Neural crest cell (in vitro differentiated cells): Measurements from ENCODE around the gene EMB. TPM values are rescaled to one million over a fixed set of nuclear protein-coding genes. Genes with fewer than 3 reads are reported as not detected.
"Not testable (repeated sequence)": the region's sequence is repeated elsewhere in the genome, so short reads cannot be mapped to it uniquely, and the experiment has no call there.

Source experiments
- DNase-seq: peaks from one replicate; pipeline ENCODE4 v3.0.0; 2021; ENCODE audit warnings: low read depth, mixed read lengths, low spot score
- H3K27ac Mint-ChIP-seq: one replicate; pipeline ENCODE4 v1.8.0; 2021; ENCODE audit warnings: mild to moderate bottlenecking, mixed read lengths; ENCODE audit not compliant: unreplicated experiment
- H3K27me3 Mint-ChIP-seq: 2 replicates; pipeline ENCODE4 v1.8.0; 2021; ENCODE audit warnings: low read depth, mild to moderate bottlenecking, mixed read lengths
- H3K36me3 Mint-ChIP-seq: 2 replicates; pipeline ENCODE4 v1.8.0; 2021; ENCODE audit warnings: low read depth, mild to moderate bottlenecking, mixed read lengths
- H3K4me1 Mint-ChIP-seq: 2 replicates; pipeline ENCODE4 v1.8.0; 2021; ENCODE audit warnings: mixed read lengths
- H3K4me3 Mint-ChIP-seq: one replicate; pipeline ENCODE4 v1.8.0; 2021; ENCODE audit warnings: mild to moderate bottlenecking, mixed read lengths
- H3K9me3 Mint-ChIP-seq: 2 replicates; pipeline ENCODE4 v1.8.0; 2021; ENCODE audit warnings: mixed read lengths
- total RNA-seq: library from RNA; stranded (reverse); gene quantifications from 2 replicates; pipeline ENCODE4 v1.2.1, GENCODE V29; 2021
- TF ChIP-seq, protein P1 (sequence below): fragments of 200-600 bp; sonication (generic); conservative IDR thresholded peaks from 2 replicates; pipeline ENCODE4 v1.5.0; 2021; ENCODE audit warnings: antibody characterized with exemption, mild to moderate bottlenecking

EMB gene
- total RNA-seq, 1 donor from 2014 or later: 16.9 TPM

- H3K4me3 Mint-ChIP-seq, H3K27me3 Mint-ChIP-seq, H3K27ac Mint-ChIP-seq, DNase-seq, H3K4me1 Mint-ChIP-seq: not testable (repeated sequence)
- Mint-ChIP-seq H3K9me3 (peaks cover 12% of the 10 kb centered on the region), H3K36me3 (peaks cover 14% of the 10 kb centered on the region)
These were observed 64.4 kb downstream of the EMB start for GRCh38 chr5:50376696-50377095.

GRCh38 chr5:50369287-50370033 lies 71.6 kb downstream of the EMB start:
- DNase-seq, H3K4me3 Mint-ChIP-seq, H3K4me1 Mint-ChIP-seq, H3K27me3 Mint-ChIP-seq, H3K27ac Mint-ChIP-seq: not testable (repeated sequence)
- Mint-ChIP-seq H3K36me3 (peaks cover 22% of the 10 kb centered on the region), H3K9me3 (peaks cover 35% of the 10 kb centered on the region)

DNA sequence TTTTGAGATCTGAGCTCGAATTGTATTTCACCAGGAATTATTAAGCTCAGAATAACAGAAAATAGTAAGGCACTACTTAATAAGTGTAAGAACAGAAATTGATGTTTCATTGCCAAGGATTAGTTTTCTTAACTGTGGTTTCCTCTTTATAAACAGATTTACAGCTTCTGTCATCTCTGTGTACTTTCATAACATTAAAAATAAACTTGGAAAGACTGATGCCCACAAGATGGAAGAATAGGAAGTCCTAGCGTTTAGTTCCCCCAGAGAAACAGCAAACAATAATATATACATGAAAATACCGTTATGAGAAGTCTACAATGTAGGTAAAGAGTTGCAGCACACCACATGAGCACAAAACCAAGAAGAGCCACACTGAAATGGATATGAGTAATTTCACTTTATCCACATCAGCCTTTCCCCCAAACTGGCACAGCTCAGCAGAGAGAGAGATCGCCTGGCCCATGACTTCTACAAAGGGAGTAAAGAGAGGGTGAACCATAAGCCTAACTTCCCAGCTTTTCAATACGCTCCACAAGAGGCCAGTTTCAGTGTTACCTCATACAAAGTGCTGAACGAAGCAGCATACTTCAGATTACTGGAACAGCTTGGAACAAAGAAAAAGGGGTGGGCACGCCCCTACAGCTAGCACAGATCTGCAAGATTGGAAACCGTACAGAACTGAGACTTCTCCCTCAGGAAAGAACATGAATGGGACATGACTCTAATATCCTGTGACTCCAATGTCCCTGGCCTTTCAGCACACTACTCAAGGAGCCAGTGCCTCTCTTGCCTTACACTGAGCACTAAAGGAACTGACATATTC lies 75.4 kb downstream of the EMB start:
- no peaks in the 10 kb centered on the region for H3K27me3 Mint-ChIP-seq
- no peak for DNase-seq
- TF ChIP-seq, protein P1, sequence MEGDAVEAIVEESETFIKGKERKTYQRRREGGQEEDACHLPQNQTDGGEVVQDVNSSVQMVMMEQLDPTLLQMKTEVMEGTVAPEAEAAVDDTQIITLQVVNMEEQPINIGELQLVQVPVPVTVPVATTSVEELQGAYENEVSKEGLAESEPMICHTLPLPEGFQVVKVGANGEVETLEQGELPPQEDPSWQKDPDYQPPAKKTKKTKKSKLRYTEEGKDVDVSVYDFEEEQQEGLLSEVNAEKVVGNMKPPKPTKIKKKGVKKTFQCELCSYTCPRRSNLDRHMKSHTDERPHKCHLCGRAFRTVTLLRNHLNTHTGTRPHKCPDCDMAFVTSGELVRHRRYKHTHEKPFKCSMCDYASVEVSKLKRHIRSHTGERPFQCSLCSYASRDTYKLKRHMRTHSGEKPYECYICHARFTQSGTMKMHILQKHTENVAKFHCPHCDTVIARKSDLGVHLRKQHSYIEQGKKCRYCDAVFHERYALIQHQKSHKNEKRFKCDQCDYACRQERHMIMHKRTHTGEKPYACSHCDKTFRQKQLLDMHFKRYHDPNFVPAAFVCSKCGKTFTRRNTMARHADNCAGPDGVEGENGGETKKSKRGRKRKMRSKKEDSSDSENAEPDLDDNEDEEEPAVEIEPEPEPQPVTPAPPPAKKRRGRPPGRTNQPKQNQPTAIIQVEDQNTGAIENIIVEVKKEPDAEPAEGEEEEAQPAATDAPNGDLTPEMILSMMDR: no peak
- H3K27ac Mint-ChIP-seq: no peak overlapping the region
- H3K9me3 Mint-ChIP-seq: peaks cover 44% of the 10 kb centered on the region
- H3K4me3 Mint-ChIP-seq: no peak overlapping the region
- no peaks in the 10 kb centered on the region for H3K4me1 Mint-ChIP-seq
- H3K36me3 Mint-ChIP-seq: peaks cover 24% of the 10 kb centered on the region

DNA sequence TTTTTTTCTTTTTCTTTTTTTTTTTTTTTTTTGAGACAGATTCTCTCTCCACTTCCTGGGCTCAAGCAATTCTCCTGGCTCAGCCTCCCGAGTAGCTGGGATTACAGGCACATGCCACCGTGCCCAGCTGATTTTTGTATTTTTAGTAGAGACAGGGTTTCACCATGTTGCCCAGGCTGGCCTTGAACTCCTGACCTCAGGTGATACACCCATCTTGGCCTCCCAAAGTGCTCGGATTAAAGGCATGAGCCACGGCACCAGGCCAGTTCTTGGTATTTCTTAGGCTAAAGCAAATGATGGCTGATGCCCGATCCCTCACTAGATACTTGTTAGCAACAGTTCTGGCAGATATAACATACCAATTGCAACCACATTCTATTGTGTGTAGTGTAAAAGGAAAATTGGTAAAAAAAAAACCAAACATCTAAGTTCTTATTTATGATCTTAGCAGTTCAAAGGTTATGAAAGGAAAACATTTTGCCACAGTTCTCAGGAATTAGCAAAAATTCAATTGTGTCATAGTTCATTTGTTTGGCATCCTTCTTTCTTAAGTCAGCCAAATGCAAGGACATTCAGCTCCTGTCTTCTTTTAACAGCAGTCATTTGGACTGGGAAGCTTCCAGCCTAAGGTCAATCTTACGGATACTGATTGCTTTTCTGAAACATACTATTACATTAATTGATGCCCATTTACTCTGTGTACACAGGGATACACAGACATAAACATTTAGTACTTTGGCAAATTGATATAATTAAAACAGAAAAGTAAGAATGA lies 76.4 kb downstream of the EMB start:
- not testable (repeated sequence) for H3K4me1 Mint-ChIP-seq, H3K27me3 Mint-ChIP-seq, H3K27ac Mint-ChIP-seq, DNase-seq, H3K4me3 Mint-ChIP-seq
- peaks cover 40% of the 10 kb centered on the region for H3K9me3 Mint-ChIP-seq
- H3K36me3 Mint-ChIP-seq: peaks cover 20% of the 10 kb centered on the region

DNA sequence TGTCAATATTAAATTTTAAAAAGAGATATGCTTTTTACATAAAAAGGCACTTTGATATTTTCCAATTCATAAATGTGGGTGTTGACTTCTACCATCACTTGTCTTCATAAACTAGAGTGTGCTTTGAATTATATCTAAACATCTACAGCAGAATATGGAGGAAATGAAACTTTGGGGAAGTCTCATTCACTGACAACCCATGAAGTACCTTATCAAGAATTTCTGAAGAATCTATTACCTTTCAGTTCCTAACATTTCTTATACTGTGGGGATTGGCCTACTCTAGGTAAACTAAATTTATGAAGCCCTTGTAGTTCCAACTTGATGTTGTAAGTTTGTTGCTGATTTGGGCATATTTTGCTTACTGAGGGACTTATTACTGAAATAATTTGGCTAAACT lies 81.9 kb downstream of the EMB start:
- Mint-ChIP-seq H3K4me3 (no peak overlapping the region), H3K9me3 (peaks cover 16% of the 10 kb centered on the region), H3K4me1 (no peaks in the 10 kb centered on the region), H3K36me3 (peaks cover 2% of the 10 kb centered on the region), H3K27me3 (no peaks in the 10 kb centered on the region), H3K27ac (no peak overlapping the region)
- no peak for DNase-seq
- TF ChIP-seq, protein P1: no peak

GRCh38 chr5:50352382-50352781 lies 88.7 kb downstream of the EMB start:
- H3K27ac Mint-ChIP-seq: no peak overlapping the region
- TF ChIP-seq, protein P1: no peak
- DNase-seq: no peak
- no peaks in the 10 kb centered on the region for H3K36me3 Mint-ChIP-seq
- H3K4me3 Mint-ChIP-seq: no peak overlapping the region
- peaks cover 9% of the 10 kb centered on the region for H3K9me3 Mint-ChIP-seq
- H3K4me1 Mint-ChIP-seq: no peaks in the 10 kb centered on the region
- H3K27me3 Mint-ChIP-seq: no peaks in the 10 kb centered on the region

Other genes starting within 250 kb of the EMB start
- gene PARP8, start 225.3 kb upstream of the EMB start, total RNA-seq: 31.0 and 39.7 TPM in 2 replicates